CD4-positive, alpha-beta T cell treated with Interleukin-2 at 100 ng/mL for 4 hours (primary cell): ENCODE data around the gene RAPGEF2.
"Not testable (repeated sequence)": the region's sequence is repeated elsewhere in the genome, so short reads cannot be mapped to it uniquely, and the experiment has no call there.

Source experiments
- DNase-seq: peaks from one replicate; pipeline ENCODE4 v3.0.0-alpha.2; 2020; ENCODE audit warnings: low spot score

RAPGEF2 gene

GRCh38 chr4:159137176-159137575 is 34.3 kb downstream of the RAPGEF2 start:
- DNase-seq, result no peak

GRCh38 chr4:159138436-159138835 is 35.6 kb downstream of the RAPGEF2 start:
- no peak for DNase-seq

DNA sequence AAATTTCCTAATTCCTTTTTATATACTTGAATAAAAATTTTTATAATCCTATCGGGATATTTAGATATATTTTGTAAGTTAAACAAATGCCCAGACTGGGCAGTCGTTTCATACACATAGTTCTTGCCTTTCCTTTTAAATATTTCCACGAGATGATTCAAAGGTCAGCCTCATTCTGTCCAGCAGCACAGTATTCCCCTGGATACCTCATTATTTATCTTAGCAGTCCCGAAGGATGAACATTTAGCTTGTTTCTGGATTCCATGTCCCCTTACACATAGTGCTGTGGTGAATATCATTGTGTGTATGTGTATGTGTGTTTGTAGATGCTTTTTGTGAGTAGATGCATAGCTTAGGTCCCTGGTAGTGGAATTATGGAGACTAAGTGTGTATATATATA is 38.3 kb downstream of the RAPGEF2 start:
- DNase-seq, result no peak

DNA sequence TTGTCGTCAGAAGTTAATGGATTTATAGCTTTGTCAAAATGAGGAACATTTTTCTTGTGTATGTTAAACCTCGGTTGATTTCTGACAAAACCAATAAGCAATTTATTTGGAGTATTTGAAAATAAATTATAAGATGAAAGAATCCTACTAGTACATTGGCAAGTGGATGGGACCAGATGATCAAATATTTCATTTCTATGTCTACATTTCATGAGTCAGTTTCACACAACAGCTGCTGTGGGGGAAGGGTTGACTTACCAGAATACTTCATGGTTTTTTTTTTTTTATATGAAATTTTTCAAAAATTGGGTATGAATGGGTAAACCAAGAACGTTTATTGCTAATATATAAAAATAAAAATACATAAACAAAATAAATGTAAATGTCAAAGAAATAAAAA is 39.4 kb downstream of the RAPGEF2 start:
- no peak for DNase-seq

GRCh38 chr4:159142681-159143384 is 40.0 kb downstream of the RAPGEF2 start:
- DNase-seq, result no peak

GRCh38 chr4:159143687-159144086 is 40.8 kb downstream of the RAPGEF2 start:
- DNase-seq, result no peak

GRCh38 chr4:159144112-159144694 is 41.3 kb downstream of the RAPGEF2 start:
- DNase-seq, result no peak

DNA sequence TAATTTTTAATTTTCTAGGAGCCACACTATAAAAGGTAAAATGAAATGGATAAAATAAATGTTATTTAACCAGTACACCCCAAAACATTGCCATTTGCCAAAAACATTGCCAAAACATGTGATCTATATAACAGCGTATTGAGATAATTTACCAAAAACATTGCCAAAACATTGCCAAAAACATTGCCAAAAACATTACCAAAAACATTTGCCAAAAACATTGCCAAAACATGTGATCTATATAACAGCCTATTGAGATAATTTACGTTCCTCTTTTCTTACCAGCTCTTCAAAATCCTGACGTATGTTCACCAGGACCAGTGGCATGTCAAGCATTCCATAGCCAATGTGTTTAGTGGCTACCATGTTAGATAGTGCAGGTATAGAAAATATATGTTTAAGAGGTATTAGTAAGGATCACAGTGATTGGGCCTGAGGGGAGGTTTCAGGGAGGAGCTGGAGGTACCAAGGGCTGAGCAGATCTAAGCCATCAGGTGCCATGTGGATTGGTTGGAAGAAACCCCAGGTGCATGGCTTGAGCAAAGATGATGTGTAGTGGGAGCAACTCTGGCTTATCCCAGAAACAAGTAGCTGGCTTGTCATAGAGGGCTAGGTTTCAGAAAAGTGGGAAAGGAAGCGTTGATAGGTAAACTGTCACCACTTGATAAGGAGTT is 42.6 kb downstream of the RAPGEF2 start:
- DNase-seq, result no peak

- DNase-seq, result no peak
These were observed 43.1 kb downstream of the RAPGEF2 start for GRCh38 chr4:159145992-159146330.

GRCh38 chr4:159146488-159146887 is 43.6 kb downstream of the RAPGEF2 start:
- DNase-seq, result no peak

DNA sequence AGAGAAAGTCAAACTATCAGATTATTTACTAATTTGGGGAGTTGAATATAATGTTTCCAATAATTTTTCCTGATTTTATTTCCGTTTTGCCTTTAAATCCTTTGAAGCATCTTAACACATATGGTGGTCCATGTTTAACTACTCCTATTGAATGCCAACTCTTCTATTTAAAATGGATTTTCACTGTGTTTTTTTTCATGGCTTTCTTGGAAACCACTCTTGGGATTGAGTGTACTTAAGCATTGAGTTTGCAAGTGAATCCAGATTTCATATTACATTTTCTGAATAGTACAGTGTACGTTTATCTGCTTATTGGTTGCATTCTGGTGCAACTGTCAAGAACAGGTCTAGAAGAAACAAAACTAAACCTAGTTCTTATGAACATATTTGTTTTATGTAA is 45.6 kb downstream of the RAPGEF2 start:
- no peak for DNase-seq

- DNase-seq, result no peak
These were observed 46.8 kb downstream of the RAPGEF2 start for GRCh38 chr4:159149666-159150065.

DNA sequence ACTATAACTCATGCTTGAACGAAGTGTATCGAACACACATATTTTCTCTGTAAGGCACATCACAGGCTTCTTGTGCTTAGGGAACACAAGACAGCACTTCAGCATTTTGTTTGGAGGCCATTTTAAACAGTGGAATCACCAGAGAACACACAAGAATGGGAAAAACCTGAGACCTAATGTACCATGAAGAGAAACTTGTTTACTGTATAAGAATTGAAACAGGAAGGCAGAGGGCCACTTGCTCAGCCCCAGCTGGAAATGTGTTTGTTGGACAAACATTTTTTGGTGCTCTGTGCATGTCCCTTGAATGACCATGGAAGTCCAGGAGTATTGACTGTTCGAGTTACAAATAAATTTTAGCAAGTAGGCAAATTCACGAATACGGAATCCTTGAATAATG is 47.5 kb downstream of the RAPGEF2 start:
- DNase-seq, result no peak

- DNase-seq, result no peak
These were observed 48.0 kb downstream of the RAPGEF2 start for GRCh38 chr4:159150821-159151390.

DNA sequence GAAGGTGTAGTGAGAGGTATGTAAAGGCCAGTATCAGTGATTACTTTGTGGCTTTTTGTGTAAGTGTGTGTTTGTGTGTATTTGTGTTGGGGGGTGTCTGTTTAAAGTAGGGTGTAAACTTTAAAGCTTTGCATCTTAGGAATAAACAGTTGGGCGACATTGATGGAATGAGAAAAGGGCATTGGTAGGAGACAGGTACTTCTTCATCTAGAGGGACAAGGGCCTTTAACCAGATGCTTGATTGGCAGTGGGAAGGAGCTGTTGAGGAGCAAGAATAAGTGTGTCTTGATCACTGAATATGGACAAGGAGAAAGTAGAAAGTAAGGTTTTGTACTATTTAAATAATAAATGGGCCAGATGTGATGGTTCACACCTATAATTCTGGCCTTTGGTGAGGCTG is 48.8 kb downstream of the RAPGEF2 start:
- DNase-seq, result no peak

DNA sequence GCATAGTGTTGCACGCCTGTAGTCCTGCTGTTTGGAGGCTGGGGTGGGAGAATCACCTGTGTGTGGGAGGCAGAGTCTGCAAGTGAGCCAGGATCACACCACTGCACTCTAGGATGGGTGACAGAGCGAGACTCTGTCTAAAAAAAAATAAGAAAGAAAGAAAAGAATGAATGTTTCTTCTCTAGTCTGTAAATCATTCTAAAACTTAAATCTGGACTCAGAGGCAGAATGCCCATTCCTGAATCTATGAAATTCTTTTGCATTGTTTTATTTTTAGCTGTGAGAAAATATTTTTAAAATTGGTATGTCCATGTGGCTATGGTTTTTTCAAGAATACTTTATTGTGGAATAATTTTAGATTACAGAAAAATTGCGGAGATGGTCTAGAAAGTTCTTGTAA is 49.3 kb downstream of the RAPGEF2 start:
- DNase-seq, result no peak

GRCh38 chr4:159153669-159154068 is 50.8 kb downstream of the RAPGEF2 start:
- no peak for DNase-seq

DNA sequence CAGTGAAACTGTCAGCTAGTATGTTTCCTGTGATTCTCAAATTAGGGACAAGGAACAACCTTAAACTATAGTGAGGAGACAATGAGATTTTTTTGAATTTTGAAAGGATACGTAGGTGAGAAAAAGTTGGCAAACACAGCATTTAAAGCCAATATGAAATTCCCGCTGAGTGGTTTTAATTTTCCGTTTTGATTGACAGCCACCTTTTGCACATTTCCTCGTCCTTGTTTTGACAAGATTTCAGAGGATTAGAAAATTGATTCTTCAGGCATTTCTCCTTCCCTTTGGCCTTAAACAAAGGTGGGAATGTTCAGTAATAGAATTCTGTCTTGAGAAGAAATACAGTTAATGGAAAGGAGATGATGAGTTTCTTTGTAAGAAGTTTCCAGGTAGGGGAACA is 52.2 kb downstream of the RAPGEF2 start:
- DNase-seq, result no peak

DNA sequence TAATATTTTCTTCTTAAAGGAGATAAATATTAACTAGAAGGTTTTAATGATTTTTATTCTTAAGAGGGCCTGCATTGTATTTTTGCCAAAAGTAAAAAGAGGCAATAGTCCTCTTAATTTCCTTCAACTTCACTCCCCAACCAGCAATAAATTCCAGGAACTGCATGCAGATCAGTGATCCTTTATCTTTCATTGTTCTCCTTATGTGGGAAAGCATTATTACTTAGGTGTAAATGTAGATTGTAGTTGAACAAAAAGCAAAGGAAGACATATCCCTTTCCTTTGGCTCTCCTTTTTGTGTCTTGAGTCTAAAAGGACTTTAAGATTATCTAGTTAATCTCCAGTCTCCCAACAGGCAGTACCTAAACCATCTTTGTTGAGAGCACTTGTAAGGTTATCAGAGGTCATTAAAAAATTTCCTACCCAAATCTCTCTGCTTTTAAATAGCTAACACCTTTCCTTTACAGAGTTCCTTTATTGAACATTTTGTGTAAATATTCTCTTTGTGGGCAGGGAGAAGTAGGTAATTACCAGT is 55.3 kb downstream of the RAPGEF2 start:
- DNase-seq, result no peak

- DNase-seq, result no peak
These were observed 56.1 kb downstream of the RAPGEF2 start for GRCh38 chr4:159158985-159159384.

DNA sequence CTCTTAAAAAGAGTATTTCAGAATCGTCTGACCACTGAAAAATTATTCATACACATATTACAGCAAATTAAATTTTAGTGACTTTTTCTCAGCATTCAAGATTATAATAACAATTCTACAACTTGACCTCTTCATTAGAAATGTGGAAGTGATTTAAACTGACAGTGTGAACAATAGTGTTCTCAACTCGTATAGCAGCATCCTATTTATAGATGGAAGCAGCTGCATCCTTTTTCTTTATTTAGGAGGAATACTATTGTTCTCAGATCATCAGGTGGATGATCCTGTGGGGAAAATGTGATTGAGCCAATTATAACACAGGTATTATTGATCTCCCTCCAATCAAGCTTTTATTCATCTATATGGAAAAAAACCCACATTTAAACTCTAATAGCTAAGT is 56.7 kb downstream of the RAPGEF2 start:
- DNase-seq, result no peak

DNA sequence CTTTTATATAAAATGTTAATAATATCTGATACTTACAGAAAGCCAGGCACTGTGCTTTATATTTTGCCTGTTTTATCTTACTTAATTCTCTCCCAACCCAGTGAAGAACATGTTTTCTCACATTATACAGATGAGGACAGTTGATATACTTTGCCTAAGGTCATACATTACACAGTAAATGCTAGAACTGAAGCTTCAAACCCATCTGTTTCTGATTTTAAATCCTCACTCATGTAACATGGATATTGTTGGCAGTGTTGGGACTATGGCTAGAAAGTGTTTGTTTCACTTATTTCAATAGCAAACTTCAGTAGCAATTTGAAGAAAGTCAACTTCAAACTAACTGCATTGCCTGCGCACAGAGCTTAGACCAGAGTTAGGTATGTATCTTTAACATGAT is 57.4 kb downstream of the RAPGEF2 start:
- no peak for DNase-seq

DNA sequence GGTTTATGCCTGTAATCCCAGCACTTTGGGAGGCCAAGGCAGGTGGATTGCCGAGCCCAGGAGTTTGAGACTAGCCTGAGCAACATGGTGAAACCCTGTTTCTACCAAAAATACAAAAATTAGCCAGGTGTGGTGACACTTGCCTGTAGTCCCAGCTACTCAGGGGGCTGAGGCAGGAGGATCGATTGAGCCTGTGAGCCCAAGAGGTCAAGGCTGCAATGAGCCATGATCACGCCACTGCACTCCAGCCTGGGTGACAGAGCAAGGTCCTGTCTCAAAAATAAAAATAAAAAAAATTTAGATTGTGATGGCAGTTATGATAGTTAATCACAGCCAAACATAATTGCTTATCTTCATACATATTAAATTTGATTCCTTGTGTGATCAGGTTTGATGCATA is 58.6 kb downstream of the RAPGEF2 start:
- not testable (repeated sequence) for DNase-seq
